ENCODE results near the gene TCERG1L.

Gene TCERG1L

GRCh38 chr10:131218811-131219583 is 92.5 kb downstream of the TCERG1L start:
- Histone ChIP-seq H3K4me3 (ENCODE audit: low read length) (no peak overlapping the region), H3K27ac (ENCODE audit: low read length) (no peak overlapping the region), H3K36me3 (ENCODE audit: control insufficient read depth, insufficient read depth, low read length) (no peaks in the 10 kb centered on the region), H3K9me3 (ENCODE audit: control insufficient read depth, insufficient read depth, low read length) (peaks cover 36% of the 10 kb centered on the region), H3K4me1 (ENCODE audit: control insufficient read depth, insufficient read depth, low read length) (no peaks in the 10 kb centered on the region), H3K27me3 (ENCODE audit: control insufficient read depth, insufficient read depth, low read length) (no peaks in the 10 kb centered on the region)
- WGBS (ENCODE audit: insufficient coverage, insufficient read length): no CpG with 5 or more reads among the region's 17 CpGs
- no peak for DNase-seq (ENCODE audit: low read depth, low spot score)

GRCh38 chr10:131216681-131217230 is 94.8 kb downstream of the TCERG1L start:
- no CpG with 5 or more reads among the region's 9 CpGs for WGBS (ENCODE audit: insufficient coverage, insufficient read length)
- peaks cover 36% of the 10 kb centered on the region for H3K9me3 ChIP-seq (ENCODE audit: control insufficient read depth, insufficient read depth, low read length)
- H3K36me3 ChIP-seq (ENCODE audit: control insufficient read depth, insufficient read depth, low read length): no peaks in the 10 kb centered on the region
- H3K4me1 ChIP-seq (ENCODE audit: control insufficient read depth, insufficient read depth, low read length): no peaks in the 10 kb centered on the region
- no peak overlapping the region for H3K4me3 ChIP-seq (ENCODE audit: low read length)
- H3K27ac ChIP-seq (ENCODE audit: low read length): no peak overlapping the region
- no peaks in the 10 kb centered on the region for H3K27me3 ChIP-seq (ENCODE audit: control insufficient read depth, insufficient read depth, low read length)
- no peak for DNase-seq (ENCODE audit: low read depth, low spot score)

- Histone ChIP-seq H3K27ac (ENCODE audit: low read length) (no peak overlapping the region), H3K9me3 (ENCODE audit: control insufficient read depth, insufficient read depth, low read length) (peaks cover 34% of the 10 kb centered on the region)
- no CpG with 5 or more reads among the region's 6 CpGs for WGBS (ENCODE audit: insufficient coverage, insufficient read length)
Observed at GRCh38 chr10:131215776-131216175, 95.7 kb downstream of the TCERG1L start.

DNA sequence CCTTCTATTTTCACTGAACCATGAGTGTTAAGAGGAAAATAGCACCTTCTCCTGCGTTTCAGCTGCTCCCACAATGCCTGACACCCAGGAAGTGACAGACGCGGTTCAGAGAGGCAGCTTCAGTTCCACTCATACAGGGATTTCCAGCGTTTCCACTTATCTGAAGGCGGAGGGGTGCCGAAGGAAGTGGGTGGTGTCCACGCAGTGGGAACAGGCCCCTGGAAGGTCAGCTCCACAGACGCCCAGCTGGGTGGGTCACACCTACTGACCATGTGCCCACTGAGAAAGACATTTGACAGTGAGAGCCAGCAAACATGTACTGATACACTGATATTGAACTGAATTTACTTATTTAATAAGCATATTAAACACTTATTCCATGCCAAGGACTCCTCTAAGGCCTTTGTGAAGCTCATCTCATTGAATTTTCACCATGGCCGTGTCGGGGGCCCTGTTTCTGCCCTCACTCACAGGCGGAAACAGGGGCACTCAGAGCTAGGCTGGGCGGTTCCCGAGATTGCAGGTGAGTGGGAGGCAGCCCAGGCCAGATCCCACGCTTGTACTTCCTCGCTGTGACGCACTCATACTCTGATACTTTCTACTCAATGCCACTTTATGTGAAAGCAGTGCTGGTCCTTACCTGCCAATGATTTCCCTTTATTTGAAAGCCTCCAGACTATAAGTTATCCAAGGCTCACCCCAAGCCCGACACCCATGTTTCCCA is 96.8 kb downstream of the TCERG1L start:
- no peaks in the 10 kb centered on the region for H3K36me3 ChIP-seq (ENCODE audit: control insufficient read depth, insufficient read depth, low read length)
- no peaks in the 10 kb centered on the region for H3K4me1 ChIP-seq (ENCODE audit: control insufficient read depth, insufficient read depth, low read length)
- peaks cover 34% of the 10 kb centered on the region for H3K9me3 ChIP-seq (ENCODE audit: control insufficient read depth, insufficient read depth, low read length)
- no CpG with 5 or more reads among the region's 17 CpGs for WGBS (ENCODE audit: insufficient coverage, insufficient read length)
- no peaks in the 10 kb centered on the region for H3K27me3 ChIP-seq (ENCODE audit: control insufficient read depth, insufficient read depth, low read length)
- no peak overlapping the region for H3K4me3 ChIP-seq (ENCODE audit: low read length)
- no peak for DNase-seq (ENCODE audit: low read depth, low spot score)
- no peak overlapping the region for H3K27ac ChIP-seq (ENCODE audit: low read length)

More at GRCh38 chr10:131215776-131216175, 95.7 kb downstream of the TCERG1L start:
- Histone ChIP-seq H3K4me3 (ENCODE audit: low read length) (no peak overlapping the region), H3K4me1 (ENCODE audit: control insufficient read depth, insufficient read depth, low read length) (no peaks in the 10 kb centered on the region), H3K27me3 (ENCODE audit: control insufficient read depth, insufficient read depth, low read length) (no peaks in the 10 kb centered on the region), H3K36me3 (ENCODE audit: control insufficient read depth, insufficient read depth, low read length) (no peaks in the 10 kb centered on the region)
- no peak for DNase-seq (ENCODE audit: low read depth, low spot score)

DNA sequence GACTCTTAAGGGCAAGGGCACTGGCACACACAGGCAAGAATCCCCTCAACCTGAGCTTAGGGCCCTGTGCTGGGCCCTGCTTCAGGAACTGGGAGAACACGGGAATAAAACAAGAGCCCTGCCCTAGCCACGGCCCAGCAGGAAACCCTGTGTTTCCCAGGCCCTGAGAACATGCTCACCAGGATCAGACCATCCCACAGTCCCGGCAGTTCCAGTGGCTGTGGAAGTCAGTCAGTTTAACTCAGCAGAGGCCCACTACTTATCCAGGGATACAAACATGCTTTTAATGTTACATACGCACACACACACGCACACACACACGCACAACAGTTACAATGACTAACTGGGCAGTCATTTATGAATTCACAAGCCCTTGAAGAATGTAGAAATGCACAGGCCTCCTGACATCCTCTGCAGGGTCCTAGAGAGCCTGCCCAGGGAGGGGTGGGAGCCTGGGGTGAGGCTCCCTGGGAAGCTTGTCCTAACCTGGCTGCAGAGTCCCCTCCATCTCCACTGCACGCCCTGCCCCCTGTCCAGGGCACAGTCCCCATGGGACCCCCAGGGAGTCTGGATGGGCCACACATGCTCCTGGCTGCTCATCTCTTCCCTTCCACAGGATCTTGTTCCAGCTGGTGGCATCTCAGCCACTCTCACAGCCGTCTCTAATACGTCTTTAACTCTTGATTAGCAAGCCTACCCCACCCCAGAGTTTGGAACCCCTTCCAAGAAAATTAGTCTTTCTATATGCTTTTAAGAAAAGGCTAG is 97.6 kb downstream of the TCERG1L start:
- H3K27me3 ChIP-seq (ENCODE audit: control insufficient read depth, insufficient read depth, low read length): no peaks in the 10 kb centered on the region
- no CpG with 5 or more reads among the region's 9 CpGs for WGBS (ENCODE audit: insufficient coverage, insufficient read length)

GRCh38 chr10:131212763-131213325 is 98.7 kb downstream of the TCERG1L start:
- no peaks in the 10 kb centered on the region for H3K27me3 ChIP-seq (ENCODE audit: control insufficient read depth, insufficient read depth, low read length)
- no peak overlapping the region for H3K4me3 ChIP-seq (ENCODE audit: low read length)
- peaks cover 31% of the 10 kb centered on the region for H3K9me3 ChIP-seq (ENCODE audit: control insufficient read depth, insufficient read depth, low read length)
- no peak overlapping the region for H3K27ac ChIP-seq (ENCODE audit: low read length)
- no peak for DNase-seq (ENCODE audit: low read depth, low spot score)
- H3K36me3 ChIP-seq (ENCODE audit: control insufficient read depth, insufficient read depth, low read length): no peaks in the 10 kb centered on the region
- WGBS (ENCODE audit: insufficient coverage, insufficient read length): no CpG with 5 or more reads among the region's 5 CpGs
- no peaks in the 10 kb centered on the region for H3K4me1 ChIP-seq (ENCODE audit: control insufficient read depth, insufficient read depth, low read length)

More for the DNA sequence above, 97.6 kb downstream of the TCERG1L start:
- H3K36me3 ChIP-seq (ENCODE audit: control insufficient read depth, insufficient read depth, low read length): no peaks in the 10 kb centered on the region
- peaks cover 32% of the 10 kb centered on the region for H3K9me3 ChIP-seq (ENCODE audit: control insufficient read depth, insufficient read depth, low read length)
- H3K4me3 ChIP-seq (ENCODE audit: low read length): no peak overlapping the region
- DNase-seq (ENCODE audit: low read depth, low spot score): no peak
- no peaks in the 10 kb centered on the region for H3K4me1 ChIP-seq (ENCODE audit: control insufficient read depth, insufficient read depth, low read length)
- no peak overlapping the region for H3K27ac ChIP-seq (ENCODE audit: low read length)

DNA sequence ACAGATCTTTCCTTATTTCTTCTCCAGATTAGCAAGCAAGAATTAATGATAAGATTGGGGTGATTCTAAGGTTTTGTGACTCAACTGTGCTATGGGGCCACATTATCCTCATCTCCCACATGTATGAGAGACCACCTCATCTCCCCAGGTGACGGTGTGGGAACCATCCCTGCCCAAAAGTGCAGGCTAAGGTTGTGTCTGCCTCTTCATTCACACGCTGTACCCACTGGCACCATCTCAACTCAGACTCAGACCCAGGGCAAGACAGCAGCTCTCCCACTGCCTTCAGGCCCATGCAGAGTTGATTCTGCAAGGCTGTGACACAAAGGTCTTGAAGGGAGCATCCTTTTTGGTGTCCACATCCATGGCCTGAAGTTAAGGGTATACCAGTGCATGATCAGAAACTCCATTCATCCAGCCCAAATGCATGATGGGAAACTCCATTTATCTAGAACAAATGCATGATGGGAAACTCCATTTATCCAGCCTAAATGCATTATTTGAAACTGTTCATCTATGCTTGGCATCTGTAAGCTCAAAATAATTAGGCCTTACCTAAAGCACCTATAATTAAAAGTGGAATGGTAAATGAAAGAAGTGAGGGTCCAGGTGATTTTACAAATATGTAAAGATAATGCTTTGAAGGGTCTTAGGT is 99.4 kb downstream of the TCERG1L start:
- DNase-seq (ENCODE audit: low read depth, low spot score): no peak
- no CpG with 5 or more reads among the region's 2 CpGs for WGBS (ENCODE audit: insufficient coverage, insufficient read length)
- H3K27me3 ChIP-seq (ENCODE audit: control insufficient read depth, insufficient read depth, low read length): no peaks in the 10 kb centered on the region
- no peaks in the 10 kb centered on the region for H3K4me1 ChIP-seq (ENCODE audit: control insufficient read depth, insufficient read depth, low read length)
- peaks cover 38% of the 10 kb centered on the region for H3K9me3 ChIP-seq (ENCODE audit: control insufficient read depth, insufficient read depth, low read length)
- H3K4me3 ChIP-seq (ENCODE audit: low read length): no peak overlapping the region
- H3K27ac ChIP-seq (ENCODE audit: low read length): no peak overlapping the region
- no peaks in the 10 kb centered on the region for H3K36me3 ChIP-seq (ENCODE audit: control insufficient read depth, insufficient read depth, low read length)

DNA sequence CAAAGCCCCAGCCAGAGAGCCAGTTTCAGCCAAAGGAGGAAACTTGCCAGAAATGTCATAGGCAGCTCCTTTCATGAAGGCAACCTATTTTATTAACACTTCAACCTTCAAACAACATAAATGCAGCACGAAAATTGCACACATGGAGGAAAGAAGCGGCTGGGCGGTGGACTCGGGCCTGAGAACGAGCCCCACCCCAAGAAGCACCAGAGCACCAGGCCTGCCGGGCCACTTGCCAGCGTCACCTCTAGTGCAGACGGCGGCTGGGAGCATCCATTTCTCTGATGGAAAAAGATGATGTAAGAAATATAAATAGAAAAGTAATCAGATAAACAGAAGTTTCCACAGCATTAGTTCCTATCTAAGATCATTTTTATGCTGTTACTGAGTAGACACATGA is 100.0 kb downstream of the TCERG1L start:
- Histone ChIP-seq H3K27ac (ENCODE audit: low read length) (no peak overlapping the region), H3K4me1 (ENCODE audit: control insufficient read depth, insufficient read depth, low read length) (no peaks in the 10 kb centered on the region), H3K27me3 (ENCODE audit: control insufficient read depth, insufficient read depth, low read length) (no peaks in the 10 kb centered on the region), H3K4me3 (ENCODE audit: low read length) (no peak overlapping the region), H3K36me3 (ENCODE audit: control insufficient read depth, insufficient read depth, low read length) (no peaks in the 10 kb centered on the region), H3K9me3 (ENCODE audit: control insufficient read depth, insufficient read depth, low read length) (peaks cover 36% of the 10 kb centered on the region)
- DNase-seq (ENCODE audit: low read depth, low spot score): no peak
- no CpG with 5 or more reads among the region's 9 CpGs for WGBS (ENCODE audit: insufficient coverage, insufficient read length)

DNA sequence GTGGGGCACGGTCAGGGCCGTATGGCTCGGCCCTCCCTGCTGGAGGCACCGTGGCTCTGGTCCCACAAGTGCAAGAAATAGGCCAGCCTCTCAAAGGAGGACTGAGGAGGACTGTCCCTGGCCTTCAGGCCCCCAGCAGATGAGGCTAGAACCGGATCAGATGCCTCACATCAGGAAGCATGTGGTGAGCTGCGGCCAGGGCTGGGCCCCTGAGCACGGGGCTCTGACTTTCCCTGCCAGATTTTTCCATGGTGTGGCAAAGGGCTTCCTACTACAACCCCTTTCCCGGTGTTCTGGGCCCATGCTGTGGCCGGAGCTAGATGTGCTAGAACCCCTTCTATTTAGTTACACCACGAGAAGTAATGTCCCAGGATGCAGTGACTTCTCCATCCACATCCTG is 100.4 kb downstream of the TCERG1L start:
- Histone ChIP-seq H3K36me3 (ENCODE audit: control insufficient read depth, insufficient read depth, low read length) (no peaks in the 10 kb centered on the region), H3K4me1 (ENCODE audit: control insufficient read depth, insufficient read depth, low read length) (no peaks in the 10 kb centered on the region; the same call in 1 of the 2 replicates), H3K4me3 (ENCODE audit: low read length) (no peak overlapping the region), H3K9me3 (ENCODE audit: control insufficient read depth, insufficient read depth, low read length) (peaks cover 39% of the 10 kb centered on the region), H3K27ac (ENCODE audit: low read length) (no peak overlapping the region), H3K27me3 (ENCODE audit: control insufficient read depth, insufficient read depth, low read length) (no peaks in the 10 kb centered on the region)
- WGBS (ENCODE audit: insufficient coverage, insufficient read length): no CpG with 5 or more reads among the region's 10 CpGs
- no peak for DNase-seq (ENCODE audit: low read depth, low spot score)

Data from iPS DF 6.9 (cell line).